ENCODE results near the gene ABHD1. TPM values are rescaled to one million over a fixed set of nuclear protein-coding genes. Genes with fewer than 3 reads are reported as not detected.

ABHD1 gene
- total and polyA plus RNA-seq, 2 experiments from 2014 or later: 0.38 to 0.55 TPM

- TF ChIP-seq ZNF114 (CRISPR knock-in tag; IDR thresholded peaks at IDR 0.05): no peak
- TF ChIP-seq CREB1 (CRISPR knock-in tag; IDR thresholded peaks at IDR 0.05; ENCODE audit: low read depth): no peak
- no peak for TF ChIP-seq NANOG (IDR thresholded peaks at IDR 0.05; ENCODE audit: borderline replicate concordance)
- TF ChIP-seq EZH2 (IDR thresholded peaks at IDR 0.05; ENCODE audit: low read depth, unreplicated experiment): no peak
- TF ChIP-seq CTCF (conservative IDR thresholded peaks at IDR 0.05; ENCODE audit: low read depth in 2 of 2): no peak
- H2AFZ ChIP-seq: no peak overlapping the region
- Mint-ChIP-seq H3K36me3 (ENCODE audit: low read depth) (peaks cover 11% of the 10 kb centered on the region; the same call in 2 of the 3 replicates), H3K4me1 (peaks cover 14% of the 10 kb centered on the region), H3K4me3 (no peak overlapping the region), H3K9me3 (no peaks in the 10 kb centered on the region), H3K27me3 (ENCODE audit: insufficient read depth, low read depth, poor library complexity) (peaks cover 26% of the 10 kb centered on the region), H3K27ac (no peak overlapping the region)
- no peak overlapping the region for H3K4me2 ChIP-seq
- no peaks in the 10 kb centered on the region for H3K79me2 ChIP-seq (replicated peaks; ENCODE audit: insufficient read depth)
- H3K4me3 ChIP-seq: no peak overlapping the region
- no peaks in the 10 kb centered on the region; the same call in 1 of the 2 replicates for H4K20me1 ChIP-seq (replicated peaks; ENCODE audit: insufficient read depth)
- no peaks in the 10 kb centered on the region for H3K9me2 ChIP-seq (ENCODE audit: insufficient read depth)
- no peak overlapping the region for H3K27ac ChIP-seq (ENCODE audit: low read depth)
- peaks cover 28% of the 10 kb centered on the region for H3K27me3 ChIP-seq (ENCODE audit: insufficient read depth)
- DNase-seq (ENCODE audit: low spot score): no peak
- H3F3A ChIP-seq (replicated peaks; ENCODE audit: low read depth): no peaks in the 10 kb centered on the region; the same call in 1 of the 2 replicates
- no peaks in the 10 kb centered on the region for H3K36me3 ChIP-seq (ENCODE audit: insufficient read depth)
- peaks cover 9% of the 10 kb centered on the region; the same call in 1 of the 2 replicates for H3K4me1 ChIP-seq (ENCODE audit: insufficient read depth)
- no peak for ATAC-seq
Observed at GRCh38 chr2:27126252-27126710, 2.7 kb downstream of the ABHD1 start.

DNA sequence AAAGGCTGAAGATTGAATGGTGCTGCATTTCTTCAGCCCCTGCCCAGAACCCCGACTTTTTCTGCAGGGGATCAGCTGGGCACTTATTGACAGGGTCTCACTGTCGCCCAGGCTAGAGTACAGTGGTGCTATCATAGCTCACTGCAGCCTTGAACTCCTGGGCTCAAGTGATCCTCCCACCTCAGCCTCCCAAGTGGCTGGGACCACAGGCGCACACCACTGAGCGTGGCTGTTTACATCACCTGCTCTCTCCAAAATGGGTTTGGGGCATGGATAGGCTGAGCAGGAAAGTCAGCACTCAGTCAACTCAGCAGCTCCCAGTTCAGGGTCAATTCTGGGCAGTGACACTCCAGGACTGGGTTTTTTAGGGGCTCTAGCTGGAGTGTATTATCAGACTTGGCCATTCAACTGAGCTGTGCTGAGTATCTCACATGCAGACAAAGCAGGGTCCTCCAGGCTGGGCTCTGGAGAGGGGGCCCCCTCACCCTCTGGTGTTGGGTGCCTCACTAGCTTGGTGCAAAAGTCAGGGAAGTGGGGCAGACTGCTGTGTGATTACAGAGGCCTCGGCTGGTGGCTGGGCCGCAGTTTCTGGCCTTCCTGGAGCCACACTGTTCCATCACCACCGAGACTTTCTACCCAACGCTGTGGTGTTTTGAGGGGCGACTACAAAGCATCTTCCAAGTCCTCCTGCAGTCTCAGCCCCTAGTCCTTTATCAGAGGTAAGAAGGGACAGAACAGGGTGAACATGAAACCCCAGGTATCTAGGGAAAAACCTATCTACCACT lies 4.5 kb downstream of the ABHD1 start:
- Histone ChIP-seq H3K9me2 (ENCODE audit: insufficient read depth) (no peaks in the 10 kb centered on the region), H3K4me3 (no peak overlapping the region), H3K4me1 (ENCODE audit: insufficient read depth) (peaks cover 8% of the 10 kb centered on the region; the same call in 1 of the 2 replicates), H4K20me1 (replicated peaks; ENCODE audit: insufficient read depth) (peaks cover 4% of the 10 kb centered on the region), H3K36me3 (ENCODE audit: insufficient read depth) (no peaks in the 10 kb centered on the region), H3K27me3 (ENCODE audit: insufficient read depth) (peaks cover 10% of the 10 kb centered on the region), H2AFZ (no peak overlapping the region), H3F3A (replicated peaks; ENCODE audit: low read depth) (no peaks in the 10 kb centered on the region; the same call in 1 of the 2 replicates), H3K4me2 (no peak overlapping the region), H3K79me2 (replicated peaks; ENCODE audit: insufficient read depth) (peaks cover 5% of the 10 kb centered on the region), H3K27ac (ENCODE audit: low read depth) (no peak overlapping the region)
- Mint-ChIP-seq H3K9me3 (no peaks in the 10 kb centered on the region), H3K27ac (no peak overlapping the region), H3K36me3 (ENCODE audit: low read depth) (peaks cover 19% of the 10 kb centered on the region; the same call in 2 of the 3 replicates), H3K4me1 (peaks cover 15% of the 10 kb centered on the region), H3K27me3 (ENCODE audit: insufficient read depth, low read depth, poor library complexity) (peaks cover 12% of the 10 kb centered on the region), H3K4me3 (no peak overlapping the region)
- ATAC-seq (no peak), DNase-seq (ENCODE audit: low spot score) (no peak)
- TF ChIP-seq ZNF114 (CRISPR knock-in tag; IDR thresholded peaks at IDR 0.05) (no peak), CREB1 (CRISPR knock-in tag; IDR thresholded peaks at IDR 0.05; ENCODE audit: low read depth) (no peak), EZH2 (IDR thresholded peaks at IDR 0.05; ENCODE audit: low read depth, unreplicated experiment) (no peak), ETS1 (IDR thresholded peaks at IDR 0.05) (no peak), STAT1 (IDR thresholded peaks at IDR 0.05; ENCODE audit: unreplicated experiment) (no peak), EZH2phosphoT487 (IDR thresholded peaks at IDR 0.05; ENCODE audit: unreplicated experiment) (no peak), ZNF331 (CRISPR knock-in tag; IDR thresholded peaks at IDR 0.05; ENCODE audit: low read depth) (no peak), JUNB (IDR thresholded peaks at IDR 0.05; ENCODE audit: unreplicated experiment) (no peak), NANOG (IDR thresholded peaks at IDR 0.05; ENCODE audit: borderline replicate concordance) (no peak), REST (IDR thresholded peaks at IDR 0.05; ENCODE audit: unreplicated experiment) (no peak), POLR2AphosphoS5 (IDR thresholded peaks at IDR 0.05; ENCODE audit: low read depth) (no peak; the same call in 1 of the 2 replicates)

Data from GM23338 (cell line).